GM12874 (cell line): ENCODE data around the gene ZNF597.

Experiments
- TF ChIP-seq, protein P1 (sequence below): IDR thresholded peaks from 2 replicates; pipeline ENCODE4 v1.5.1; 2011; ENCODE audit warnings: low read depth, mild to moderate bottlenecking, control low read depth, low read length, moderate library complexity; ENCODE audit not compliant: insufficient read depth

The ZNF597 gene, protein sequence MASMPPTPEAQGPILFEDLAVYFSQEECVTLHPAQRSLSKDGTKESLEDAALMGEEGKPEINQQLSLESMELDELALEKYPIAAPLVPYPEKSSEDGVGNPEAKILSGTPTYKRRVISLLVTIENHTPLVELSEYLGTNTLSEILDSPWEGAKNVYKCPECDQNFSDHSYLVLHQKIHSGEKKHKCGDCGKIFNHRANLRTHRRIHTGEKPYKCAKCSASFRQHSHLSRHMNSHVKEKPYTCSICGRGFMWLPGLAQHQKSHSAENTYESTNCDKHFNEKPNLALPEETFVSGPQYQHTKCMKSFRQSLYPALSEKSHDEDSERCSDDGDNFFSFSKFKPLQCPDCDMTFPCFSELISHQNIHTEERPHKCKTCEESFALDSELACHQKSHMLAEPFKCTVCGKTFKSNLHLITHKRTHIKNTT

DNA sequence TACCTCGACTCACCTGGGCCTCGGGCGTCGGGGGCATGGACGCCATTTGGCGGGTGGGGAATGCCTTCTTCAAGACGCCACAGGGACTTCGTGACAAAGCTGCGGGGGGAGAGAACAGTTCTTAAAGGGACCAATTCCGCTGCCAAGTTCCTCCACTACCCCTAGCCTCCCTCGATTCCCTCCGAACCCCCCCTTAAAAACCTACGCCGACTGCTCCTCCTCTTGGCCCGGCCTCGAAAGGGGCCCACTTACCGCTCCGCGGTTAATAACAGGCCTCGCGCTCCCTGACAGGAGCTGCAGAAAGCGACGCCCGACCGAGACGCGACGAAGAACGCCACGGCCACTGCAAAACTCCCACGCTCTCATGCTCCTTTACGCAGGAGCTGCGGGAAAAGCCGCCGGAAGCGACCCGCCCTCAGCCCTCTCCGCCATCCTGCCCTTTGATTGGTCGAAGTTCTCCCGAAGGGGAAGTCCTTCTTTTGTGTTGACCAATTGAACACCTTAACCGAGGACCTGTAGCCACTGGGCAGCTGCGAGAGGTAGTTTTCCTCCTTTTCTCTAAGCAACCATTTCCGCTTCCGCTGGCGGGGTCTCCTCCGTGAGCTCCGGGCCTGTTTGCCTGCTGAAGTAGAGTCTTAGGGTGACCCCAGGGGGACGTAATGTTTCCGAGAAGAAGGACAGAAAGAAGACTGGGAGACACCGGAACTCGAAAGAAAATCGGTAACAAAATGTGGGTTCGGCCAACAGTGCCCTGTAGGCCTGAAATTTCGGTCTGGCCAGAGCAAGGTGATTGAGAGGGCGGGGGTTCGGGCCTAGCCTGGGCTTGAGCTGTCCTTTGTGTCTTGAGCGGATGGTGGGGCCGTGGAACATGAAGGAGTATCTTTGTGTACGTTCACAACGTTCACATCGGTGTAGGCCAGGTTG lies at the start of gene ZNF597, which contains the start of gene NAA60:
Gene ZNF597 (minus strand): TSS at position 397 of the 924 bp plus-strand sequence. CDS start 351 bp downstream, at position 46.
Gene NAA60 (plus strand): TSS at position 573 of the 924 bp plus-strand sequence. CDS start 32,548 bp downstream, outside the sequence.
- TF ChIP-seq, protein P1, sequence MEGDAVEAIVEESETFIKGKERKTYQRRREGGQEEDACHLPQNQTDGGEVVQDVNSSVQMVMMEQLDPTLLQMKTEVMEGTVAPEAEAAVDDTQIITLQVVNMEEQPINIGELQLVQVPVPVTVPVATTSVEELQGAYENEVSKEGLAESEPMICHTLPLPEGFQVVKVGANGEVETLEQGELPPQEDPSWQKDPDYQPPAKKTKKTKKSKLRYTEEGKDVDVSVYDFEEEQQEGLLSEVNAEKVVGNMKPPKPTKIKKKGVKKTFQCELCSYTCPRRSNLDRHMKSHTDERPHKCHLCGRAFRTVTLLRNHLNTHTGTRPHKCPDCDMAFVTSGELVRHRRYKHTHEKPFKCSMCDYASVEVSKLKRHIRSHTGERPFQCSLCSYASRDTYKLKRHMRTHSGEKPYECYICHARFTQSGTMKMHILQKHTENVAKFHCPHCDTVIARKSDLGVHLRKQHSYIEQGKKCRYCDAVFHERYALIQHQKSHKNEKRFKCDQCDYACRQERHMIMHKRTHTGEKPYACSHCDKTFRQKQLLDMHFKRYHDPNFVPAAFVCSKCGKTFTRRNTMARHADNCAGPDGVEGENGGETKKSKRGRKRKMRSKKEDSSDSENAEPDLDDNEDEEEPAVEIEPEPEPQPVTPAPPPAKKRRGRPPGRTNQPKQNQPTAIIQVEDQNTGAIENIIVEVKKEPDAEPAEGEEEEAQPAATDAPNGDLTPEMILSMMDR: no peak

DNA sequence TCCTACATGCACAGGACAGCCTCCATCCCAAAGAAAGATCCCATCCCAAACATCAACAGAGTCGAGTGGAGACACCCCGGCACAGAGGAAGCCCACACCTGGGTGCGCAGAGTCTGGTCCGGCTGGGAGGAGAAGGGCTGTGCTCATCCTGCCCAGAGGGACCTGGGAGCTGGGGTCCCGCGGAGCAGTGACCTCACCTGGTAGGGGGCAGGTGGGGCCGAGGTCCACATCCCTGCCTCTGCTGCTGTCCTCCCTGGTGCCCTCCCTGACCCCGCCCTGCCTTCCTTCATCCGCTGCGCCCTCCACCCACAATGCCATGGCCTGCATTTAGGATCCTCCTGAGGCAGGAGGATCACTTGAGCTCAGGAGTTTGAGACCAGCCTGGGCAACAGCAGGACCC lies 49.1 kb upstream of the ZNF597 start:
- TF ChIP-seq, protein P1: no peak

DNA sequence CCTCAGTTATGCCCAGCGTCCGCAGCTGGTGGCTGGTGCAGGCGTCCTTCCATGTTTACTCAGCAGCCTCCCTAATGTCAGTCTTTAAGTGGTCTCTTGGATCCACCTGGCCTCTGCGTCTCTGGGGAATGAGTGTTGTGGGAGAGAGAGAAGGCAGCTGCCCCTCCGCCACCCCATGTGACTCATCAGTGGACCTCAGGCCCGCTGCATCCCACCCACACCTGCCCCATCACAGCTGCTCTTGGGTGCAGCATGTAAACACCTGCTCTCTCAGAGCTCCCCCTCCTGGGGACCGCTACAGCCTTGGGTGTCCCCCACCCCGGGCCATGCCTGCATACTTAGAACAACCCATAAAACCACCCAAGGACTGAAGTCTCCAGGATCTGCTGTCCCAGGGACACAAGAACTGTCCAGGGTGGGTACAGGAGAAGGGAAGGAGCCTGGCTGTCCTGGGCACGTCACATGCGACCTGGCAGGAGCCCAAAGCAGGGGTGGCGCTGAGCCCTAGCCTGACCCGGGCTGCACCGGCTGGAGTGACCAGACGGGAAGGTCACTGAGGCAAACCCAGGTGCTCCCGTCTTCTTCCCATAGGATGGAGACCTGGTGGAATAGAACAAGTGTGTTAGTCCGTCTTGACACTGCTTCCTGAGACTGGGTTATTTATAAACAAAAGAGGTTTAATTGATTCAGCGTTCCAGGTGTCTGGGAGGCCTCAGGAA lies 47.8 kb upstream of the ZNF597 start:
- TF ChIP-seq, protein P1: 0 out of 2 replicates have a peak, but pooled peaks have one; percentile 8

DNA sequence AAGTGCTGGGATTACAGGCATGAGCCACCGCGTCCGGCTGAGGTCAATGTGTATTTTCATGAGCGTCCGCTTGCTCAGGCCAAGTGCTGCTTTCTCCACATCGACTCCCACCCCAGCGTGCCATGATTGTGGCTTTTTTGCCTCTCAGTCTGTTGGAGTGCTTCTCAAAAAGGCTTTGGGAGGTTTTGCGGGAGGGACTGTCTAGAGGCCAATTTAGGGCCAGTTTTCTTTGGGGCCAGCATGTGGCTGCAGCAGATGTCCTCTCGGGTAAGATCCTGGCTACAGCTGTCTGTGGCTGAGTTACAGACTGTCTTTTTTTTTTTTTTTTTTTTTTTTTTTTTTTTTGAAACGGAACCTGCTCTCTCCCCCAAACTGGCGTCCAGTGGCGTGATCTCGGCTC lies 45.5 kb upstream of the ZNF597 start:
- TF ChIP-seq, protein P1: no peak

DNA sequence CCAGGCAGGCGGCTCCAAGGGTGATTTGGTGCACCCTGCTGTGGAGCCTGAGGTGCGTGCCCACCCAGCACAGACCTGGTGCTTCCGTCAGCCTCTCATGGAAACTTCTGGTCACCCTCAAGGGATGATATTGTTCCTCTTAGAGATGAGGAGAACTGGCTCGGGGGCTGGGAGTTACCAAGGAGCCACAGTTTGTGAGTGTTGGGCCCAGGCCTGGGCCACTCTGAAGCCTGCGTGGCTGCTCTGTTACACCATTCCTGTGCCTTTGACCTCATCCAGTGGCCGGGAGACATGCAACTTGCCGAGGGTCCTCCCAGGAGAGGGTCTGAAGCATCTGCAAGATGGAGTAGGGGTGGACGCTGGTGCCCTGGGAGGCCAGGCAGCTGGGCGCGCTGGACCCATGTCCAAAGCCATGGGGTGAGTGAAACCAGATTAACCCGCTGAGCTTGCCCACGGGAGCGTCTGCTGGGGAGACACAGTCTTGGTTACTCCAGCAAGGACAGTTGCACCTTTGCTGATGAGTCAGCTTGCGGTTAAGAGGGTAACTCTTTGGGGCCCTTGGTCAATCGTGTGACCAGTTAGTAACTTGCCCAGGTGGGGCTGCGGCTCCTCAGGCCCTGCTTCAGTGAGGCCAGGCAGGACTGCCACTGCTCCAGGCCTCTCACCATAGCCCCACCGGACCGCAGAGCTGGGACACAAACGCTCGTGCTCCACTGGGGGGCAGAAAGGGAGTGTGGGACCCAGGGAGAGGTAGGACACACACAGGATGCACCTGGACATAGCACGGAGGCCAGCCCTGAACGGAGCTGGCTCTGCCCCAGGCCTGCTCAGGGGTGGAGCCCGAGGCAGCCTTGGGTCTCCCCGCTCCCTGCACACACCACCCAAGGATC lies 44.5 kb upstream of the ZNF597 start:
- TF ChIP-seq, protein P1: no peak

DNA sequence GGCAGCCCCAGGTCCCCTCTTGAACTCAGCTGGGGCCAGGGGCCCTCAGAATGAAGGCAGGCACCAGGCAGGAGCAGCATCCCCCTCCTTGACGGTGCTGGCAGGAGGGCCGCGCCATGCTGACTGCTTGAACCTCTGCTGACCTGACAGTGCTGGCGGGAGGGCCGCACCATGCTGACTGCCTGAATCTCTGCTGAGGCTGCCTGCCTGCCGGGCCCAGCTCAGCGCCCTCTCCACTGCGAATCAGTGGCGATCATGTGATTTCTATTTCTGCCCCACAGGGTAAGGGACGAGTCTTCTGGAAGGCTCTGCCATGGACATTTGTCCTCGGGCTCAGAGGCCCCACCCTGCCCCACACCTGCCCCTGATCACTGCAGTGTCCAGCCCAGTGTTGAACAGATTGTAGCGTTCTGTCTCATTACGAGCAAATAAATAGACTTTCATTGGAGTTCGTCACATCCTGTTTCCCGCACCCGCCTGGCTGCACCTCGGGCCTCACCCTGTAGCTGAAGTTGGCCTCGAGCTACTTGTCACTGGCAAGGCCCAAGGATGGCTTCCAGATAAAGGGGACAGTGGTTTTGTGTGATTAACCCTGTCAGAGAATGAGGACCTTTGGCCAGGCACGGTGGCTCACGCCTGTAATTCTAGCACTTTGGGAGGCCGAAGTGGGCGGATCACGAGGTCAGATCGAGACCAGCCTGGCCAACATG lies 43.4 kb upstream of the ZNF597 start:
- TF ChIP-seq, protein P1: no peak
